Endodermal cell (in vitro differentiated cells): Measurements from ENCODE around the gene KLK14. TPM values are rescaled to one million over a fixed set of nuclear protein-coding genes. Genes with fewer than 3 reads are reported as not detected.

ENCODE experiments used
- DNase-seq: peaks from one replicate; pipeline ENCODE4 v3.0.0-alpha.2; 2017
- H3K27ac ChIP-seq: 2 replicates; pipeline ENCODE4 v1.5.1; 2013; ENCODE audit warnings: mild to moderate bottlenecking, low read depth, low read length, moderate library complexity
- H3K27me3 ChIP-seq: 2 replicates; pipeline ENCODE4 v1.6.1; 2013; ENCODE audit warnings: mild to moderate bottlenecking, low read length, moderate library complexity; ENCODE audit not compliant: insufficient read depth, control insufficient read depth, poor library complexity, severe bottlenecking
- H3K36me3 ChIP-seq: 2 replicates; pipeline ENCODE4 v1.7.0; 2013; ENCODE audit warnings: mild to moderate bottlenecking, low read length, moderate library complexity; ENCODE audit not compliant: control insufficient read depth, insufficient read depth
- H3K4me1 ChIP-seq: one replicate; pipeline ENCODE4 v1.7.0; 2013; ENCODE audit warnings: low read length; ENCODE audit not compliant: control insufficient read depth, insufficient read depth
- H3K4me3 ChIP-seq: 2 replicates; pipeline ENCODE4 v1.5.1; 2013; ENCODE audit warnings: mild to moderate bottlenecking, low read length, moderate library complexity
- H3K9ac ChIP-seq: 2 replicates; pipeline ENCODE4 v1.6.1; 2013; ENCODE audit warnings: mild to moderate bottlenecking, low read length, moderate library complexity; ENCODE audit not compliant: poor library complexity, severe bottlenecking; ENCODE audit errors: extremely low read depth
- H3K9me3 ChIP-seq: 2 replicates; pipeline ENCODE4 v1.6.1; 2013; ENCODE audit warnings: mild to moderate bottlenecking, low read length, moderate library complexity; ENCODE audit not compliant: control insufficient read depth
- H3K27ac Mint-ChIP-seq: 2 replicates; pipeline ENCODE4 v1.8.0; 2020; ENCODE audit warnings: mixed read lengths
- H3K27me3 Mint-ChIP-seq: 2 replicates; pipeline ENCODE4 v1.8.0; 2021; ENCODE audit warnings: mild to moderate bottlenecking, mixed read lengths; ENCODE audit not compliant: insufficient read depth
- H3K36me3 Mint-ChIP-seq: 2 replicates; pipeline ENCODE4 v1.8.0; 2020; ENCODE audit warnings: low read depth, mixed read lengths
- H3K4me1 Mint-ChIP-seq: 2 replicates; pipeline ENCODE4 v1.8.0; 2020; ENCODE audit warnings: mixed read lengths
- H3K4me3 Mint-ChIP-seq: 2 replicates; pipeline ENCODE4 v1.8.0; 2020; ENCODE audit warnings: mild to moderate bottlenecking, moderate library complexity, mixed read lengths
- H3K9me3 Mint-ChIP-seq: 2 replicates; pipeline ENCODE4 v1.8.0; 2020; ENCODE audit warnings: mild to moderate bottlenecking, mixed read lengths
- WGBS, 2 experiments: methylation state at CpG; one replicate each; pipeline versions ENCODE4 v1.1.5 to v1.1.7; 2013; ENCODE audit warnings: missing lambda C conversion rate in 2 of 2, mixed read lengths in 1 of 2; ENCODE audit not compliant: insufficient coverage in 1 of 2, insufficient read length in 1 of 2; 5-methylcytosine and 5-hydroxymethylcytosine counted together
- total RNA-seq, 2 donors: library from RNA; stranded (reverse); fragmentation: NEBNext Ultra II Directional in 1 of 2; extraction: Animal tissue kit (Norgen Biotek cat#: 25700) in 1 of 2; gene quantifications; 2 replicates in 1 of 2; 3 replicates in 1 of 2; pipeline ENCODE4 v1.2.1, GENCODE V29; 2021
- TF ChIP-seq, protein P1 (sequence below): fragments of 200-600 bp; sonication (generic); conservative IDR thresholded peaks from 2 replicates; pipeline ENCODE4 v1.5.0; 2021; ENCODE audit warnings: antibody characterized with exemption, mild to moderate bottlenecking

The KLK14 gene
- total RNA-seq, 2 donors from 2014 or later: 0.55 to 0.71 TPM

GRCh38 chr19:51066393-51067186, 16.1 kb downstream of the KLK14 start:
- Mint-ChIP-seq H3K9me3 (no peaks in the 10 kb centered on the region), H3K27me3 (peaks cover 16% of the 10 kb centered on the region), H3K36me3 (no peaks in the 10 kb centered on the region), H3K4me3 (no peak overlapping the region), H3K4me1 (peaks cover 7% of the 10 kb centered on the region), H3K27ac (no peak overlapping the region)
- Histone ChIP-seq H3K9ac (no peak overlapping the region), H3K27ac (no peak overlapping the region), H3K9me3 (no peaks in the 10 kb centered on the region), H3K4me3 (no peak overlapping the region), H3K27me3 (peaks cover 12% of the 10 kb centered on the region), H3K4me1 (no peaks in the 10 kb centered on the region), H3K36me3 (no peaks in the 10 kb centered on the region)
- TF ChIP-seq, protein P1, sequence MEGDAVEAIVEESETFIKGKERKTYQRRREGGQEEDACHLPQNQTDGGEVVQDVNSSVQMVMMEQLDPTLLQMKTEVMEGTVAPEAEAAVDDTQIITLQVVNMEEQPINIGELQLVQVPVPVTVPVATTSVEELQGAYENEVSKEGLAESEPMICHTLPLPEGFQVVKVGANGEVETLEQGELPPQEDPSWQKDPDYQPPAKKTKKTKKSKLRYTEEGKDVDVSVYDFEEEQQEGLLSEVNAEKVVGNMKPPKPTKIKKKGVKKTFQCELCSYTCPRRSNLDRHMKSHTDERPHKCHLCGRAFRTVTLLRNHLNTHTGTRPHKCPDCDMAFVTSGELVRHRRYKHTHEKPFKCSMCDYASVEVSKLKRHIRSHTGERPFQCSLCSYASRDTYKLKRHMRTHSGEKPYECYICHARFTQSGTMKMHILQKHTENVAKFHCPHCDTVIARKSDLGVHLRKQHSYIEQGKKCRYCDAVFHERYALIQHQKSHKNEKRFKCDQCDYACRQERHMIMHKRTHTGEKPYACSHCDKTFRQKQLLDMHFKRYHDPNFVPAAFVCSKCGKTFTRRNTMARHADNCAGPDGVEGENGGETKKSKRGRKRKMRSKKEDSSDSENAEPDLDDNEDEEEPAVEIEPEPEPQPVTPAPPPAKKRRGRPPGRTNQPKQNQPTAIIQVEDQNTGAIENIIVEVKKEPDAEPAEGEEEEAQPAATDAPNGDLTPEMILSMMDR: no peak
- WGBS, 2 experiments: 84 to 88% methylated on average over 7 of the region's 7 CpGs
- peak; percentile 37 for DNase-seq

- H3K4me3 Mint-ChIP-seq: peak overlapping the region; percentile 59
- H3K36me3 ChIP-seq: no peaks in the 10 kb centered on the region
- H3K4me3 ChIP-seq: peak overlapping the region; percentile 69
- no peak overlapping the region for H3K27ac Mint-ChIP-seq
- peaks cover 12% of the 10 kb centered on the region for H3K27me3 ChIP-seq
- H3K9me3 Mint-ChIP-seq: no peaks in the 10 kb centered on the region
- TF ChIP-seq, protein P1: peak; percentile 47
- peaks cover 27% of the 10 kb centered on the region for H3K27me3 Mint-ChIP-seq
- WGBS, 2 experiments: 25 to 28% methylated on average over 12 to 25 of the region's 25 CpGs
- no peaks in the 10 kb centered on the region for H3K4me1 ChIP-seq
- H3K36me3 Mint-ChIP-seq: no peaks in the 10 kb centered on the region
- no peak overlapping the region for H3K27ac ChIP-seq
- no peak for DNase-seq
- H3K4me1 Mint-ChIP-seq: peaks cover 7% of the 10 kb centered on the region
- H3K9ac ChIP-seq: no peak overlapping the region
- H3K9me3 ChIP-seq: no peaks in the 10 kb centered on the region
These were observed 17.3 kb downstream of the KLK14 start for GRCh38 chr19:51065221-51065960.

DNA sequence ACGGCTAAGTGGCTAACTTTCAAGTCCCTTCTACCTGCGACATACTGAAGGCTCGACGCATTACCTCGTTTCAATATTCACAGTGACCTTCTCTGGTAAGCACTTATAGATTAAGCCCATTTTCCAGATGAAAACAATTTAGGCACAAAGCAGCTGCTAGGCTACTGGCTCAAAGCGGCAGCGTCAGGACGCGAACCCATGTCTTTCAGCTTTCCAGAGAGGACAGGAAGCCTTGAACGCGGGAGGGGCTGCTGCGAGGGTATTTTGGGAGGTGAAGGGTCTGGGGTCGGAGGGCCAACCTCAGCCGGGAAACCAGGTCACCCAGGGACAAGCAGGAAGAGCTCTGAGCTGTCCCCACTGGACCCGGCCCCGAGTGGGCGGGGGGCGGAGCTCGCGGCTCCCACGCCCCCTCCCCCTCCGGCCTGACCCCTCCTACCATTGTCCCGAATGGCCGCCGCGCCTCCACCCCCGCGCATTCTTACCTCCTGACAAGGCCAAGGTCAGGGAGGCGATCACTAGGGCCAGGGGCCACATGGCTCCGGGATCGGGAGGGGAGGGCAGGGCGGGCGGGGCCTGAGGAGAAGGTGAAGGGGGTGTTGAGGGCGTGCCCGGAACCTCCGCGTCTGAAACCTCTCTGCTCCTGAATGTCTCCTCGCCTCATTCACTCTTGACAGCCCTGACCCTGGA, 18.0 kb downstream of the KLK14 start, which contains the start of gene KLK13:
Gene KLK13 (minus strand): TSS at position 559 of the 687 bp plus-strand sequence. CDS start 25 bp downstream, at position 534.
- Mint-ChIP-seq H3K4me1 (peaks cover 7% of the 10 kb centered on the region), H3K27me3 (peaks cover 28% of the 10 kb centered on the region), H3K9me3 (no peaks in the 10 kb centered on the region), H3K27ac (no peak within 1 kb of the TSS), H3K4me3 (peak within 1 kb of the TSS; percentile 59), H3K36me3 (no peaks in the 10 kb centered on the region)
- H3K27me3 ChIP-seq: peaks cover 10% of the 10 kb centered on the region
- H3K36me3 ChIP-seq: no peaks in the 10 kb centered on the region
- TF ChIP-seq, protein P1: no peak
- 27 to 51% methylated on average over 11 to 37 of the region's 38 CpGs for WGBS, 2 experiments
- H3K4me3 ChIP-seq: peak within 1 kb of the TSS; percentile 69
- H3K9me3 ChIP-seq: no peaks in the 10 kb centered on the region
- peak; percentile 88 for DNase-seq
- no peak within 1 kb of the TSS for H3K27ac ChIP-seq
- no peak within 1 kb of the TSS for H3K9ac ChIP-seq
- no peaks in the 10 kb centered on the region for H3K4me1 ChIP-seq
